ENCODE measurements around the gene EPOP.

DNA sequence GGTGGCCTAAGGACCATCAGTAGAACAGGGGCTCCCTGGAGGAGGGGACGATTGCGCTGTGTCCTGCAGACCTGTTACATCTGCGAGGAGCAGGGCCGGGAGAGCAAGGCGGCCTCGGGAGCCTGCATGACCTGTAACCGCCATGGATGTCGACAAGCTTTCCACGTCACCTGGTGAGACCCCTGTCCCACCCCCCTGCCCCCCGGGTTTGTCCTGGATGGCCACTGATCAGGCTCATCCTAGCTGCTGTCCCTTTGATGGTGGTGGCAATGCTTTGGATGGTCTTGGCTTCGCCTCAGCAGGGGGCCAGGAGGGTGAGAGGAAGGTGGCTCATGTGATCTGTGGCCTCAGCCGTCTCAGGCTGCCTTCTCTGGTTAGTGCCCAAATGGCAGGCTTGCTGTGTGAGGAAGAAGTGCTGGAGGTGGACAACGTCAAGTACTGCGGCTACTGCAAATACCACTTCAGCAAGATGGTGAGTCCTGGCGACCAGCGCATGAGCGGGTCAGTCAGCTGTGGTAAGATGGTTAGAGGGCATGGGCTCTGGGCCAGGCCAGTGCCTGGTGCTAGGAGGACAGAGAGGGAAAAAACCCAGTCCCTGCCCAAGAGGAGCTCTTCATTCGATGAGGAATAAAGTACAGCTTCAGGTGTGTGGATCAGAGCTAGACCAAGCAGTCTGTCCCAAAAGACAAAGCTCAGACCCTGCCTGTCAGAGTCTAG is 34.5 kb upstream of the EPOP start:
- TF ChIP-seq, protein P1, sequence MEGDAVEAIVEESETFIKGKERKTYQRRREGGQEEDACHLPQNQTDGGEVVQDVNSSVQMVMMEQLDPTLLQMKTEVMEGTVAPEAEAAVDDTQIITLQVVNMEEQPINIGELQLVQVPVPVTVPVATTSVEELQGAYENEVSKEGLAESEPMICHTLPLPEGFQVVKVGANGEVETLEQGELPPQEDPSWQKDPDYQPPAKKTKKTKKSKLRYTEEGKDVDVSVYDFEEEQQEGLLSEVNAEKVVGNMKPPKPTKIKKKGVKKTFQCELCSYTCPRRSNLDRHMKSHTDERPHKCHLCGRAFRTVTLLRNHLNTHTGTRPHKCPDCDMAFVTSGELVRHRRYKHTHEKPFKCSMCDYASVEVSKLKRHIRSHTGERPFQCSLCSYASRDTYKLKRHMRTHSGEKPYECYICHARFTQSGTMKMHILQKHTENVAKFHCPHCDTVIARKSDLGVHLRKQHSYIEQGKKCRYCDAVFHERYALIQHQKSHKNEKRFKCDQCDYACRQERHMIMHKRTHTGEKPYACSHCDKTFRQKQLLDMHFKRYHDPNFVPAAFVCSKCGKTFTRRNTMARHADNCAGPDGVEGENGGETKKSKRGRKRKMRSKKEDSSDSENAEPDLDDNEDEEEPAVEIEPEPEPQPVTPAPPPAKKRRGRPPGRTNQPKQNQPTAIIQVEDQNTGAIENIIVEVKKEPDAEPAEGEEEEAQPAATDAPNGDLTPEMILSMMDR (IDR thresholded peaks at IDR 0.05; ENCODE audit: low read depth, low read length) = no peak
- TF ChIP-seq EZH2phosphoT487 (IDR thresholded peaks at IDR 0.05; ENCODE audit: low read depth) = no peak

Measured in OCI-LY3 (cell line).